Panc1 (cell line): Measurements from ENCODE around the gene CEP83. TPM values are rescaled to one million over a fixed set of nuclear protein-coding genes. Genes with fewer than 3 reads are reported as not detected.

Experiments used
- ATAC-seq: fragments of 200-7000 bp; cut with Tn5 transposase; 2 replicates; pipeline ENCODE4 v1.9.1; 2020; ENCODE audit warnings: mild to moderate bottlenecking, moderate library complexity
- BruUV-seq: library from RNA; stranded (reverse); fragments of 400-500 nt; replicated peaks from 2 replicates; lab custom pipeline; 2021; lab: Mats Ljungman, UMichigan
- CTCF ChIA-PET: fragments of 300-600 bp; sonication (Branson Sonifier 250); formaldehyde crosslinking; loops from one replicate; lab custom pipeline; 2022; ENCODE audit warnings: antibody characterized with exemption; lab: Charles Lee
- POLR2A ChIA-PET: fragments of 300-600 bp; sonication (Branson Sonifier 250); formaldehyde crosslinking; loops from one replicate; lab custom pipeline; 2022; ENCODE audit warnings: antibody characterized with exemption; lab: Charles Lee
- DNase-seq: peaks from one replicate; pipeline ENCODE4 v3.0.0-alpha.2; 2010; ENCODE audit warnings: low read depth, low spot score
- H3K27ac ChIP-seq: 2 replicates; pipeline ENCODE4 v1.5.1; 2011; ENCODE audit warnings: mild to moderate bottlenecking, low read length, inconsistent platforms
- H3K27me3 ChIP-seq: fragments of 200-500 bp; sonication (Bioruptor generic); 2 replicates; pipeline ENCODE4 v1.6.0; 2014; ENCODE audit warnings: low read length, inconsistent platforms; ENCODE audit not compliant: control insufficient read depth, insufficient read depth
- H3K36me3 ChIP-seq: fragments of 200-500 bp; sonication (Bioruptor generic); 2 replicates; pipeline ENCODE4 v1.5.1; 2014; ENCODE audit warnings: inconsistent platforms, mild to moderate bottlenecking, low read length, moderate library complexity; ENCODE audit not compliant: control insufficient read depth, insufficient read depth
- H3K4me1 ChIP-seq: 2 replicates; pipeline ENCODE4 v1.5.1; 2011; ENCODE audit warnings: inconsistent platforms, mild to moderate bottlenecking, low read length, moderate library complexity; ENCODE audit not compliant: control insufficient read depth, insufficient read depth
- H3K4me3 ChIP-seq, 2 experiments: 2 replicates each; pipeline ENCODE4 v1.5.1; 2011 to 2012; ENCODE audit warnings: low read depth in 2 of 2, low read length in 2 of 2, mild to moderate bottlenecking in 2 of 2, inconsistent platforms in 1 of 2, moderate library complexity in 1 of 2
- H3K9me3 ChIP-seq: fragments of 200-500 bp; sonication (Bioruptor generic); 2 replicates; pipeline ENCODE4 v1.5.1; 2014; ENCODE audit warnings: low read depth, mild to moderate bottlenecking, inconsistent platforms, low read length, moderate library complexity; ENCODE audit not compliant: control insufficient read depth, insufficient read depth
- POLR2AphosphoS5 ChIP-seq: IDR thresholded peaks from 2 replicates; pipeline ENCODE4 v1.6.1; 2012; ENCODE audit warnings: mild to moderate bottlenecking, low read depth, low read length, moderate library complexity
- SIN3A ChIP-seq: IDR thresholded peaks from 2 replicates; pipeline ENCODE4 v1.6.1; 2012; ENCODE audit warnings: low read depth, mild to moderate bottlenecking, low read length, moderate library complexity, borderline replicate concordance; ENCODE audit not compliant: insufficient read depth
- TCF7L2 ChIP-seq: IDR thresholded peaks from 2 replicates; pipeline ENCODE4 v1.6.1; 2011; ENCODE audit warnings: mild to moderate bottlenecking, low read depth, low read length, inconsistent platforms
- in situ Hi-C: cut with HindIII; loops from 2 replicates; pipeline ENCODE4 v1.10.0; 2016; ENCODE audit warnings: low sequenced_read_pairs, low pct_unique_long_range_greater_than_20kb
- intact Hi-C: fragments of 100-400 bp; cut with micrococcal nuclease; formaldehyde crosslinking; loops from one replicate; pipeline ENCODE4 v1.10.0; 2022; ENCODE audit not compliant: unreplicated experiment
- total RNA-seq: library from RNA; stranded (reverse); gene quantifications from one replicate; pipeline ENCODE4 v1.2.1, GENCODE V29; 2021; ENCODE audit not compliant: unreplicated experiment
- TF ChIP-seq, protein P1 (sequence below): fragments of 450-650 bp; IDR thresholded peaks from 2 replicates; pipeline ENCODE4 v1.5.1; 2017; ENCODE audit warnings: mild to moderate bottlenecking
- TF ChIP-seq, protein P2 (sequence below), 2 experiments: IDR thresholded peaks; 2 replicates each; pipeline ENCODE4 v1.6.1; 2011 to 2012; ENCODE audit warnings: low read depth in 2 of 2, control low read depth in 1 of 2, low read length in 1 of 2, mild to moderate bottlenecking in 1 of 2, moderate library complexity in 1 of 2; ENCODE audit not compliant: insufficient read depth in 1 of 2

Gene CEP83
- total RNA-seq, 1 experiment from 2014 or later: 28.0 TPM

DNA sequence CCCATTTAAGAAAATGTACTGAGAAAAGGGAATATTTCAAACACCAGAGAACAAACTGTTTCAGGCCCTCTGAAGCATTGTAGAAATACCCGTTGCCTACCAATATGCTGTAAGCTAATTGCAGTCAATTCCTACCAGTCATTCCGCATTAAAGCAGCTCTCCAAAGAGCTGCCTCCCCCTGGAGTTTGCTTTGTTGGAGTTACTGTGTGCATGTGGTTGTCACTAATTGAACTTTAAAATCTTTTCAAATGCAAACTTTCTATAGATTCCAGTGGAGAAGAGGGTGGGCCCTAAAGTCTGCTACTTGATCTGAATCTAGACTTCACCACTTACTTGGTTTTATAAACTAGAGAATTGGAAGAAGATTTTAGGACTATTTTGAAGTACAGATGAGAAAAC is 198.5 kb downstream of the CEP83 start:
- BruUV-seq: no TSS peak
- ATAC-seq: no peak

DNA sequence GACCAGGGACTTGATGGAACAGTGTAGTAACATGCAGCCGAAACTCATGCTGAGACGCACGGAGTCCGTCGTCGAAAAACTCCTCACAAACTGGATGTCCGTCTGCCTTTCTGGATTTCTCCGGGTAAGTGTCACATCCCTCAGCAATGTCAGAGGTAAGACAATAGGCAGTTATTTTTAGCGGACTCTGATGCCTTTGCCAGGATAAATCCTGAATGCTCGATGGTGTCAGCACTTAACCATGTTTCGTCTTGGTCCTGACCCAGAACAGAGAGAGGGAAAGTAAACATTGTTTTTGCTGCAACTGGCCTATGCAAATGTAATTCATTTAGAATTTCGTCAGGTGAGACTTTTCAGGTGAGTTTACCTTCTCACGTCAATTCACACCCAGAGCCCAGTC is 198.9 kb downstream of the CEP83 start:
- no peak overlapping the region for H3K4me3 ChIP-seq
- H3K27ac ChIP-seq: no peak overlapping the region
- intact Hi-C loops: no loop called here
- ChIA-PET CTCF (no interaction called here), POLR2A (no interaction called here)
- no peaks in the 10 kb centered on the region for H3K36me3 ChIP-seq
- H3K9me3 ChIP-seq: no peaks in the 10 kb centered on the region
- in situ Hi-C loops: no loop called here
- ATAC-seq (no peak), DNase-seq (no peak)
- H3K4me1 ChIP-seq: 0 out of 2 replicates have a peak, but pooled peaks cover 4% of the 10 kb centered on the region
- no peaks in the 10 kb centered on the region; the same call in 1 of the 2 replicates for H3K27me3 ChIP-seq
- TF ChIP-seq, protein P1, sequence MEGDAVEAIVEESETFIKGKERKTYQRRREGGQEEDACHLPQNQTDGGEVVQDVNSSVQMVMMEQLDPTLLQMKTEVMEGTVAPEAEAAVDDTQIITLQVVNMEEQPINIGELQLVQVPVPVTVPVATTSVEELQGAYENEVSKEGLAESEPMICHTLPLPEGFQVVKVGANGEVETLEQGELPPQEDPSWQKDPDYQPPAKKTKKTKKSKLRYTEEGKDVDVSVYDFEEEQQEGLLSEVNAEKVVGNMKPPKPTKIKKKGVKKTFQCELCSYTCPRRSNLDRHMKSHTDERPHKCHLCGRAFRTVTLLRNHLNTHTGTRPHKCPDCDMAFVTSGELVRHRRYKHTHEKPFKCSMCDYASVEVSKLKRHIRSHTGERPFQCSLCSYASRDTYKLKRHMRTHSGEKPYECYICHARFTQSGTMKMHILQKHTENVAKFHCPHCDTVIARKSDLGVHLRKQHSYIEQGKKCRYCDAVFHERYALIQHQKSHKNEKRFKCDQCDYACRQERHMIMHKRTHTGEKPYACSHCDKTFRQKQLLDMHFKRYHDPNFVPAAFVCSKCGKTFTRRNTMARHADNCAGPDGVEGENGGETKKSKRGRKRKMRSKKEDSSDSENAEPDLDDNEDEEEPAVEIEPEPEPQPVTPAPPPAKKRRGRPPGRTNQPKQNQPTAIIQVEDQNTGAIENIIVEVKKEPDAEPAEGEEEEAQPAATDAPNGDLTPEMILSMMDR: no peak
- TF ChIP-seq SIN3A: no peak
- TF ChIP-seq POLR2AphosphoS5: no peak
- TF ChIP-seq, protein P2, sequence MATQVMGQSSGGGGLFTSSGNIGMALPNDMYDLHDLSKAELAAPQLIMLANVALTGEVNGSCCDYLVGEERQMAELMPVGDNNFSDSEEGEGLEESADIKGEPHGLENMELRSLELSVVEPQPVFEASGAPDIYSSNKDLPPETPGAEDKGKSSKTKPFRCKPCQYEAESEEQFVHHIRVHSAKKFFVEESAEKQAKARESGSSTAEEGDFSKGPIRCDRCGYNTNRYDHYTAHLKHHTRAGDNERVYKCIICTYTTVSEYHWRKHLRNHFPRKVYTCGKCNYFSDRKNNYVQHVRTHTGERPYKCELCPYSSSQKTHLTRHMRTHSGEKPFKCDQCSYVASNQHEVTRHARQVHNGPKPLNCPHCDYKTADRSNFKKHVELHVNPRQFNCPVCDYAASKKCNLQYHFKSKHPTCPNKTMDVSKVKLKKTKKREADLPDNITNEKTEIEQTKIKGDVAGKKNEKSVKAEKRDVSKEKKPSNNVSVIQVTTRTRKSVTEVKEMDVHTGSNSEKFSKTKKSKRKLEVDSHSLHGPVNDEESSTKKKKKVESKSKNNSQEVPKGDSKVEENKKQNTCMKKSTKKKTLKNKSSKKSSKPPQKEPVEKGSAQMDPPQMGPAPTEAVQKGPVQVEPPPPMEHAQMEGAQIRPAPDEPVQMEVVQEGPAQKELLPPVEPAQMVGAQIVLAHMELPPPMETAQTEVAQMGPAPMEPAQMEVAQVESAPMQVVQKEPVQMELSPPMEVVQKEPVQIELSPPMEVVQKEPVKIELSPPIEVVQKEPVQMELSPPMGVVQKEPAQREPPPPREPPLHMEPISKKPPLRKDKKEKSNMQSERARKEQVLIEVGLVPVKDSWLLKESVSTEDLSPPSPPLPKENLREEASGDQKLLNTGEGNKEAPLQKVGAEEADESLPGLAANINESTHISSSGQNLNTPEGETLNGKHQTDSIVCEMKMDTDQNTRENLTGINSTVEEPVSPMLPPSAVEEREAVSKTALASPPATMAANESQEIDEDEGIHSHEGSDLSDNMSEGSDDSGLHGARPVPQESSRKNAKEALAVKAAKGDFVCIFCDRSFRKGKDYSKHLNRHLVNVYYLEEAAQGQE (IDR thresholded peaks at IDR 0.05; ENCODE audit: insufficient read depth in 1 of 2, low read depth in 2 of 2, low read length in 1 of 2): no peak
- TF ChIP-seq TCF7L2: no peak
- no TSS peak for BruUV-seq

More for the DNA sequence above, 198.5 kb downstream of the CEP83 start:
- ChIA-PET POLR2A (no interaction called here), CTCF (no interaction called here)
- TF ChIP-seq SIN3A: no peak
- Histone ChIP-seq H3K9me3 (no peaks in the 10 kb centered on the region), H3K4me1 (0 out of 2 replicates have a peak, but pooled peaks cover 4% of the 10 kb centered on the region), H3K27me3 (no peaks in the 10 kb centered on the region; the same call in 1 of the 2 replicates), H3K4me3 (no peak overlapping the region), H3K36me3 (no peaks in the 10 kb centered on the region), H3K27ac (no peak overlapping the region)
- intact Hi-C loops: no loop called here
- no peak for DNase-seq
- in situ Hi-C loops: no loop called here

DNA sequence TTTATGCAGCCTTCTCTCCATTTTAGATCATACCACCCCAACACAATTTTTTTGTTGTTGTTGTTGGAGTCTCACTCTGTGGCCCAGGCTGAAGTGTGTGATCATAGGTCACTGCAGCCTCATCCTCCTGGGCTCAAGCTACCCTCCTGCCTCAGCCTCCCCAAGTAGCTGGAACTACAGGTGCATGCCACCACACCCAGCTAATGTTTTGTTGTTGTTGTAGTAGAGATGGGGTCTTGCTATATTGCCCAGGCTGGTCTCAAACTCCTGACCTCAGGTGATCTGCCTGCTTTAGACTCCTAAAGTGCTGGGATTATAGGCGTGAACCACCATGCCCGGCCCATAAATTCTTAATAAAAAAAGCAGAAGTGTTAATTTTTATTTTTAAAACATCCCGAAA is 199.7 kb downstream of the CEP83 start:
- no TSS peak for BruUV-seq
- in situ Hi-C loops: no loop called here

More for the DNA sequence above, 199.7 kb downstream of the CEP83 start:
- TF ChIP-seq, protein P1: no peak
- no peak for TF ChIP-seq TCF7L2
- no peak for TF ChIP-seq POLR2AphosphoS5
- TF ChIP-seq, protein P2 (IDR thresholded peaks at IDR 0.05; ENCODE audit: insufficient read depth in 1 of 2, low read depth in 2 of 2, low read length in 1 of 2): no peak
- TF ChIP-seq SIN3A: no peak
- CTCF ChIA-PET: no interaction called here
- H3K27me3 ChIP-seq: no peaks in the 10 kb centered on the region
- no peaks in the 10 kb centered on the region for H3K36me3 ChIP-seq
- H3K27ac ChIP-seq: no peak overlapping the region
- intact Hi-C loops: no loop called here
- POLR2A ChIA-PET: no interaction called here
- no peaks in the 10 kb centered on the region for H3K9me3 ChIP-seq
- DNase-seq: no peak
- 0 out of 2 replicates have a peak, but pooled peaks cover 4% of the 10 kb centered on the region for H3K4me1 ChIP-seq
- ATAC-seq: no peak
- H3K4me3 ChIP-seq: no peak overlapping the region
